Measurements from ENCODE around the gene LOC128125822.

LOC128125822 gene

GRCh38 chr6:63567966-63568365 lies 4.3 kb upstream of the LOC128125822 start (continued):
- TF ChIP-seq REST (IDR thresholded peaks at IDR 0.05; ENCODE audit: low read depth) (no peak), ELF1 (IDR thresholded peaks at IDR 0.05; ENCODE audit: borderline replicate concordance, low read depth) (no peak), POLR2AphosphoS5 (IDR thresholded peaks at IDR 0.05; ENCODE audit: low read depth, low read length) (no peak), EZH2 (IDR thresholded peaks at IDR 0.05) (no peak), CTCF (IDR thresholded peaks at IDR 0.05 in 2 of 3, conservative IDR thresholded peaks at IDR 0.05 in 1 of 3; ENCODE audit: borderline replicate concordance in 1 of 3, insufficient read depth in 1 of 3, low read depth in 2 of 3, low read length in 2 of 3) (no peak)

GRCh38 chr6:63571361-63572043 lies 778 bp upstream of the LOC128125822 start:
- intact Hi-C loops (cut with micrococcal nuclease): loop anchor here (1.0 to 2.0 kb wide), 2 partner anchors 55 to 65 kb away; no protein-coding TSS in a partner anchor
- DNase-seq (ENCODE audit: low read depth, low spot score) (peak; percentile 86), ATAC-seq (peak; percentile 52)
- RAD21 ChIA-PET (ENCODE audit: low non-redundant PET in 1 of 2, low total read pairs in 2 of 2, uncharacterized antibody in 2 of 2, unreplicated experiment in 2 of 2): no interaction called here
- H3K9ac ChIP-seq (ENCODE audit: low read length): peak overlapping the region; percentile 97
- peak overlapping the region; percentile 98 for H3K27ac ChIP-seq (ENCODE audit: low read depth, low read length)
- H4K20me1 ChIP-seq (ENCODE audit: insufficient read depth): peaks cover 26% of the 10 kb centered on the region
- no peaks in the 10 kb centered on the region for H3K27me3 ChIP-seq (ENCODE audit: insufficient read depth, low read length)
- H3K9me3 ChIP-seq (ENCODE audit: control insufficient read depth in 1 of 2, insufficient read depth in 1 of 2, low read depth in 1 of 2, low read length in 2 of 2): no peaks in the 10 kb centered on the region; a peak in 1 of 4 replicates
- H3K4me1 ChIP-seq (ENCODE audit: control insufficient read depth in 1 of 2, insufficient read depth in 2 of 2, low read length in 2 of 2): peaks cover 12 to 41% of the 10 kb centered on the region in 2 experiments
- H3K4me2 ChIP-seq (ENCODE audit: low read length): peak overlapping the region; percentile 90
- TSS peak; percentile 77 for BruUV-seq (replicated peaks)
- H2AFZ ChIP-seq (ENCODE audit: low read depth, low read length, poor library complexity, severe bottlenecking): peak overlapping the region; percentile 34
- H3K4me3 ChIP-seq (replicated peaks in 1 of 2; ENCODE audit: low read depth in 1 of 2, low read length in 2 of 2): peak overlapping the region; percentile 50 to 69
- CTCF ChIA-PET: no interaction called here
- H3K79me2 ChIP-seq (ENCODE audit: insufficient read depth, low read length): peaks cover 42% of the 10 kb centered on the region
- no peaks in the 10 kb centered on the region for H3K9me2 ChIP-seq (ENCODE audit: insufficient read depth)
- H3K36me3 ChIP-seq (ENCODE audit: control insufficient read depth in 1 of 2, insufficient read depth in 2 of 2, low read length in 2 of 2): peaks cover 5% of the 10 kb centered on the region in 2 experiments
- POLR2A ChIA-PET: no interaction called here
- TF ChIP-seq CEBPB (IDR thresholded peaks at IDR 0.05; ENCODE audit: low read depth) (peak; percentile 98), SIN3A (IDR thresholded peaks at IDR 0.05; ENCODE audit: low read depth) (no peak; the same call in 1 of the 2 replicates), ZBTB33 (IDR thresholded peaks at IDR 0.05; ENCODE audit: extremely low read depth, insufficient replicate concordance, low read length) (no peak), JUND (IDR thresholded peaks at IDR 0.05) (peak; percentile 70), POLR2AphosphoS5 (IDR thresholded peaks at IDR 0.05; ENCODE audit: low read depth, low read length) (peak; percentile 31; the same call in 1 of the 2 replicates), RAD21 (IDR thresholded peaks at IDR 0.05; ENCODE audit: low read depth) (peak; percentile 24; the same call in 1 of the 2 replicates), ELF1 (IDR thresholded peaks at IDR 0.05; ENCODE audit: borderline replicate concordance, low read depth) (no peak), TCF7L2 (IDR thresholded peaks at IDR 0.05; ENCODE audit: borderline replicate concordance, extremely low read depth, insufficient read depth, insufficient read length) (no peak), FOSL1 (IDR thresholded peaks at IDR 0.05; ENCODE audit: low read depth) (peak; percentile 70), ZFX (IDR thresholded peaks at IDR 0.05) (no peak), CBX3 (IDR thresholded peaks at IDR 0.05; ENCODE audit: low read depth) (0 out of 2 replicates have a peak, but pooled peaks have one; percentile 64)

Measured in HCT116 (cell line).